Measurements from ENCODE around the gene HACD3. TPM values are rescaled to one million over a fixed set of nuclear protein-coding genes. Genes with fewer than 3 reads are reported as not detected.

HACD3 gene
- 100 to 1,000 TPM; 139 to 184 (median 164) TPM for polyA plus RNA-seq (ENCODE audit: insufficient read length in 4 of 4)

GRCh38 chr15:65530318-65531111 is at the start of gene HACD3:
TSS of gene HACD3 (plus strand) at chr15:65530463. CDS start at chr15:65530632, 169 bp downstream.
- DNase-seq (ENCODE audit: low read depth in 4 of 4, low spot score in 2 of 4) = peak; percentile 62 to 84 (median 75)

GRCh38 chr15:65484876-65485275 is 45.4 kb upstream of the HACD3 start:
- DNase-seq (ENCODE audit: low read depth in 4 of 4, low spot score in 2 of 4) = no peak

GRCh38 chr15:65494076-65494475 is 36.2 kb upstream of the HACD3 start:
- DNase-seq (ENCODE audit: low read depth in 4 of 4, low spot score in 2 of 4) = peak in 1 of 4 donors; percentile 12

- no peak for DNase-seq (ENCODE audit: low read depth in 4 of 4, low spot score in 2 of 4)
Measured at GRCh38 chr15:65509321-65509720, 20.9 kb upstream of the HACD3 start.

- DNase-seq (ENCODE audit: low read depth in 4 of 4, low spot score in 2 of 4) = no peak
Measured at GRCh38 chr15:65512189-65512588, 18.1 kb upstream of the HACD3 start.

GRCh38 chr15:65512807-65513416 is 17.4 kb upstream of the HACD3 start:
- DNase-seq (ENCODE audit: low read depth in 4 of 4, low spot score in 2 of 4) = peak in 2 of 4 donors; percentile 45 to 50

GRCh38 chr15:65516997-65517865 is 13.0 kb upstream of the HACD3 start, which contains the start of gene DPP8:
TSS of gene DPP8 (minus strand) at chr15:65517689. CDS start at chr15:65512553, 5,136 bp downstream.
- DNase-seq (ENCODE audit: low read depth in 4 of 4, low spot score in 2 of 4) = peak; percentile 60 to 85 (median 82)

- no peak for DNase-seq (ENCODE audit: low read depth in 4 of 4, low spot score in 2 of 4)
Measured at GRCh38 chr15:65517866-65518207, 12.4 kb upstream of the HACD3 start.

- no peak for DNase-seq (ENCODE audit: low read depth in 4 of 4, low spot score in 2 of 4)
Measured at GRCh38 chr15:65518633-65519285, 11.5 kb upstream of the HACD3 start.

GRCh38 chr15:65521350-65521749 is 8.9 kb upstream of the HACD3 start:
- DNase-seq (ENCODE audit: low read depth in 4 of 4, low spot score in 2 of 4) = no peak

- no peak for DNase-seq (ENCODE audit: low read depth in 4 of 4, low spot score in 2 of 4)
Measured at GRCh38 chr15:65524226-65524625, 6.0 kb upstream of the HACD3 start.

GRCh38 chr15:65525622-65526021 is 4.6 kb upstream of the HACD3 start:
- DNase-seq (ENCODE audit: low read depth in 4 of 4, low spot score in 2 of 4) = no peak

GRCh38 chr15:65528461-65529060 is 1.7 kb upstream of the HACD3 start:
- no peak for DNase-seq (ENCODE audit: low read depth in 4 of 4, low spot score in 2 of 4)

GRCh38 chr15:65529762-65530317 is 423 bp upstream of the HACD3 start:
- DNase-seq (ENCODE audit: low read depth in 4 of 4, low spot score in 2 of 4) = peak in 1 of 4 donors; percentile 23

GRCh38 chr15:65532738-65533051 is 2.4 kb downstream of the HACD3 start:
- no peak for DNase-seq (ENCODE audit: low read depth in 4 of 4, low spot score in 2 of 4)

GRCh38 chr15:65533057-65533756 is 2.9 kb downstream of the HACD3 start:
- no peak for DNase-seq (ENCODE audit: low read depth in 4 of 4, low spot score in 2 of 4)

- no peak for DNase-seq (ENCODE audit: low read depth in 4 of 4, low spot score in 2 of 4)
Measured at GRCh38 chr15:65535192-65535591, 4.9 kb downstream of the HACD3 start.

- DNase-seq (ENCODE audit: low read depth in 4 of 4, low spot score in 2 of 4) = no peak
Measured at GRCh38 chr15:65540314-65540713, 10.1 kb downstream of the HACD3 start.

GRCh38 chr15:65541231-65541820 is 11.1 kb downstream of the HACD3 start:
- DNase-seq (ENCODE audit: low read depth in 4 of 4, low spot score in 2 of 4) = no peak
